Progenitor cell of endocrine pancreas (in vitro differentiated cells): ENCODE results near the gene RNF31. TPM values are rescaled to one million over a fixed set of nuclear protein-coding genes. Genes with fewer than 3 reads are reported as not detected.
A peak's percentile ranks its signal among the peaks of the same experiment; 100 is the strongest.

Source experiments
- DNase-seq: peaks from one replicate; pipeline ENCODE4 v3.0.0; 2021; ENCODE audit warnings: low spot score; ENCODE audit not compliant: unreplicated experiment
- H3K27ac Mint-ChIP-seq: 2 replicates; pipeline ENCODE4 v1.8.0; 2021; ENCODE audit warnings: mild to moderate bottlenecking, moderate library complexity, mixed read lengths
- H3K27me3 Mint-ChIP-seq: 2 replicates; pipeline ENCODE4 v1.8.0; 2021; ENCODE audit warnings: mixed read lengths
- H3K36me3 Mint-ChIP-seq: 2 replicates; pipeline ENCODE4 v1.8.0; 2022; ENCODE audit warnings: mixed read lengths; ENCODE audit not compliant: insufficient read depth
- H3K4me1 Mint-ChIP-seq: 2 replicates; pipeline ENCODE4 v1.8.0; 2021; ENCODE audit warnings: low read depth, mixed read lengths
- H3K4me3 Mint-ChIP-seq: 2 replicates; pipeline ENCODE4 v1.8.0; 2021; ENCODE audit warnings: low read depth, mild to moderate bottlenecking, moderate library complexity, mixed read lengths
- H3K9me3 Mint-ChIP-seq: 2 replicates; pipeline ENCODE4 v1.8.0; 2021; ENCODE audit warnings: low read depth, mixed read lengths
- CTCF ChIP-seq: fragments of 200-600 bp; sonication (generic); IDR thresholded peaks from one replicate; pipeline ENCODE4 v1.5.0; 2021; ENCODE audit warnings: antibody characterized with exemption, mild to moderate bottlenecking; ENCODE audit not compliant: unreplicated experiment
- total RNA-seq: library from RNA; stranded (reverse); gene quantifications from 2 replicates; pipeline ENCODE4 v1.2.1, GENCODE V29; 2021

RNF31 gene
- total RNA-seq, 1 donor from 2014 or later, result 104 TPM

GRCh38 chr14:24121210-24121609 is 26.1 kb upstream of the RNF31 start:
- Mint-ChIP-seq H3K27me3 (no peaks in the 10 kb centered on the region), H3K4me3 (no peak overlapping the region), H3K36me3 (peaks cover 21% of the 10 kb centered on the region), H3K4me1 (peaks cover 6% of the 10 kb centered on the region), H3K27ac (no peak overlapping the region), H3K9me3 (no peaks in the 10 kb centered on the region)
- no peak for TF ChIP-seq CTCF
- no peak for DNase-seq

- DNase-seq, result no peak
- Mint-ChIP-seq H3K36me3 (peaks cover 21% of the 10 kb centered on the region), H3K4me1 (no peaks in the 10 kb centered on the region), H3K27ac (no peak overlapping the region), H3K27me3 (no peaks in the 10 kb centered on the region), H3K4me3 (no peak overlapping the region), H3K9me3 (no peaks in the 10 kb centered on the region)
- TF ChIP-seq CTCF, result no peak
Observed at GRCh38 chr14:24122416-24122815, 24.9 kb upstream of the RNF31 start.

GRCh38 chr14:24122898-24123297 is 24.4 kb upstream of the RNF31 start:
- no peak for TF ChIP-seq CTCF
- H3K27ac Mint-ChIP-seq, result peak overlapping the region; percentile 46

GRCh38 chr14:24123424-24124417 is 23.6 kb upstream of the RNF31 start:
- Mint-ChIP-seq H3K27me3 (no peaks in the 10 kb centered on the region), H3K4me3 (no peak overlapping the region), H3K9me3 (no peaks in the 10 kb centered on the region), H3K27ac (no peak overlapping the region), H3K4me1 (no peaks in the 10 kb centered on the region), H3K36me3 (peaks cover 14% of the 10 kb centered on the region)
- no peak for TF ChIP-seq CTCF
- no peak for DNase-seq

More at GRCh38 chr14:24122898-24123297, 24.4 kb upstream of the RNF31 start:
- H3K4me3 Mint-ChIP-seq, result no peak overlapping the region
- no peak for DNase-seq
- no peaks in the 10 kb centered on the region for H3K4me1 Mint-ChIP-seq
- H3K27me3 Mint-ChIP-seq, result no peaks in the 10 kb centered on the region
- peaks cover 21% of the 10 kb centered on the region for H3K36me3 Mint-ChIP-seq
- H3K9me3 Mint-ChIP-seq, result no peaks in the 10 kb centered on the region

- Mint-ChIP-seq H3K9me3 (no peaks in the 10 kb centered on the region), H3K36me3 (peaks cover 3% of the 10 kb centered on the region), H3K4me1 (peaks cover 5% of the 10 kb centered on the region), H3K4me3 (no peak overlapping the region), H3K27me3 (no peaks in the 10 kb centered on the region), H3K27ac (no peak overlapping the region)
- DNase-seq, result no peak
- no peak for TF ChIP-seq CTCF
Observed at GRCh38 chr14:24126939-24127338, 20.4 kb upstream of the RNF31 start.
